GM10266 (cell line): Measurements from ENCODE around the gene CLTCL1.
"Not testable (repeated sequence)": the region's sequence is repeated elsewhere in the genome, so short reads cannot be mapped to it uniquely, and the experiment has no call there.

ENCODE experiments used
- DNase-seq: peaks from one replicate; pipeline ENCODE4 v3.0.0; 2012; ENCODE audit errors: extremely low spot score
- CTCF ChIP-seq: IDR thresholded peaks from 2 replicates; pipeline ENCODE4 v1.5.1; 2012; ENCODE audit warnings: mild to moderate bottlenecking, low read depth; ENCODE audit not compliant: control insufficient read depth, insufficient read depth; ENCODE audit errors: missing control alignments

The CLTCL1 gene

GRCh38 chr22:19291580-19292457, at the start of gene CLTCL1:
CLTCL1 (minus strand) TSS chr22:19291719; CDS start chr22:19291641, 78 bp downstream.
- peak; percentile 99 for DNase-seq

GRCh38 chr22:19337137-19337536, 45.6 kb upstream of the CLTCL1 start:
- DNase-seq: no peak
- TF ChIP-seq CTCF: no peak

More at GRCh38 chr22:19291580-19292457, at the start of gene CLTCL1:
- no peak for TF ChIP-seq CTCF

GRCh38 chr22:19336133-19337075, 44.9 kb upstream of the CLTCL1 start:
- DNase-seq: no peak
- TF ChIP-seq CTCF: no peak

DNA sequence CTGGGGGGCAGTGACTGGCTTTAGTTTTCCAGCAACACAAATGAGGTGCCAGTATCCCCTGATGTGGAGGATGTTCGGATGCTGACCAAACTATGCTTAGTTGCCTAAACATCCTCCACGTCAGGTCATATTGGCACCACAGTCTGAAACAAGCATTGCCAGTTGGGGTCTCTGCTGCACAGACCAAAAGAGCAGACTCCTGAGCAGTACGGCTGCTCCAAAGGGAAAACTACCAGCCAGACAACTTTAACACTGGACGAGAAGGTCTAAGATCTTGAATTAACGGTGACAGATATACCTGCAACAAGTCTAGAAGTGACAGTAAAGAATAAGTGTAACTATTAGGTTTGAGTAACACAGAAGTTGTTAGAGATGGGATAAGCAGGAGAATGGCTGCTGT, 40.5 kb upstream of the CLTCL1 start:
- no peak for TF ChIP-seq CTCF
- DNase-seq: no peak

DNA sequence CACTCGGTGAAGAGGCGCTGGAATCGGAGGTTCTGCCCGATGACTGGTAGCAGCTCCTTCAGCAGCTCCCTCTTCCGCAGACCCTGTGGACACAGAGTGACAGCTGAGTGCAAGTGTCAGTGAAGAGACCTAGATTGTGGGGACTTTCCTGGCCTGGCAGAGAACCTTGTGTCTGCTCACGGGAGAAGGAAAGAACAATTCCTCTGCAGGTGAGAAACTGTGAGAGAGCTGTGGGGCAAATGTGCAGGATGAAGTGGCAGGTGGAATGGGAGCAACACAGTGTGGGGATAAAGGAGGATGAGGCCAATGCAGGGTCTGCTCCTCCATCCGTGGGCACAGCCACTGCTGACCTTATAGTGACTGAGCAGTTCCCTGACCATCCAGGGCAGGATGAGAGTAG, 40.0 kb upstream of the CLTCL1 start:
- no peak for DNase-seq
- no peak for TF ChIP-seq CTCF

DNA sequence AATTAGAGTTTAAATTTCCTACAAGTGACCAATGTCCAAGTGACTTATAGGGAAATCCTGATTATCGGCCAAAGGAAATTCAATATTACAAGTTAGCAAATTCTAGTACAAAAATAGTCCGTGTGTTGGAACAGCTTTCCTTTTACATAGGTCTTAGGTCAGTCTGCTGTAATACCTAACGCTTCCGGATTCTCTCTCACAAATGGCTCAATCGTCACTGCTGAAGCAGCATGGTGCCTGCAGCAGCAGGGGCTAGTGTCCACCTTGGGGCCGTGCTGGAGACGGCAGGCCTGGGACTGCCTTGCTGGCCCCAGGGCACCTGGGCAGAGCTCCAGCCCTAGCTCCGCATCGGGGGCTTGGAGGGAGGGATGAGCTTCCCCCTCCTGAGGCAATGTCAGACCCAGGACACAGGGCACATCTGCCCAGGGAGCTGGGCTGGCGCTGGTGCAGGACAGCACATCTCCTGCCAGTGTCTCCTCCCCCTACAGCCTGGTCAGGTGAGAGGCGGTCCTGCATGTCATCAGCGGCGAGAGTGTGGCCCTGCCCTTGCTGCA, 39.4 kb upstream of the CLTCL1 start:
- no peak for DNase-seq

GRCh38 chr22:19330205-19330604, 38.7 kb upstream of the CLTCL1 start:
- DNase-seq: not testable (repeated sequence)

More for the DNA sequence above, 39.4 kb upstream of the CLTCL1 start:
- no peak for TF ChIP-seq CTCF
